Activated CD8-positive, alpha-beta T cell treated with anti-CD3 and anti-CD28 coated beads for 36 hours (primary cell): ENCODE data around the gene FAM83B. TPM values are rescaled to one million over a fixed set of nuclear protein-coding genes. Genes with fewer than 3 reads are reported as not detected.

ENCODE experiments used
- ATAC-seq: fragments of 200-7000 bp; cut with Tn5 transposase; one replicate; pipeline ENCODE4 v1.10.0; 2021; ENCODE audit warnings: mild to moderate bottlenecking, moderate library complexity
- CTCF ChIA-PET: fragments of 350-600 bp; sonication (Branson Sonifier 250); formaldehyde crosslinking; loops from one replicate; lab custom pipeline; 2021; ENCODE audit warnings: antibody characterized with exemption; lab: Charles Lee
- POLR2A ChIA-PET: fragments of 350-600 bp; sonication (Branson Sonifier 250); formaldehyde crosslinking; loops from one replicate; lab custom pipeline; 2021; ENCODE audit warnings: antibody characterized with exemption; lab: Charles Lee
- DNase-seq: peaks from one replicate; pipeline ENCODE4 v3.0.0-alpha.2; 2020
- H3K27ac Mint-ChIP-seq: one replicate; pipeline ENCODE4 v1.8.0; 2021; ENCODE audit warnings: mild to moderate bottlenecking, mixed read lengths
- H3K27me3 Mint-ChIP-seq: one replicate; pipeline ENCODE4 v1.8.0; 2021; ENCODE audit warnings: mixed read lengths
- H3K36me3 Mint-ChIP-seq: one replicate; pipeline ENCODE4 v1.8.0; 2021; ENCODE audit warnings: low read depth, mixed read lengths
- H3K4me1 Mint-ChIP-seq: one replicate; pipeline ENCODE4 v1.8.0; 2021; ENCODE audit warnings: low read depth, mixed read lengths
- H3K4me3 Mint-ChIP-seq: one replicate; pipeline ENCODE4 v1.8.0; 2021; ENCODE audit warnings: mild to moderate bottlenecking, moderate library complexity, mixed read lengths
- H3K9me3 Mint-ChIP-seq: one replicate; pipeline ENCODE4 v1.8.0; 2021; ENCODE audit warnings: mixed read lengths
- CTCF ChIP-seq: fragments of 200-600 bp; IDR thresholded peaks from one replicate; pipeline ENCODE4 v1.8.0; 2022; ENCODE audit warnings: antibody characterized with exemption, mild to moderate bottlenecking
- intact Hi-C: fragments of 100-400 bp; cut with micrococcal nuclease; formaldehyde crosslinking; loops from one replicate; pipeline ENCODE4 v1.10.0; 2022
- total RNA-seq, 2 experiments: library from RNA; stranded (reverse); gene quantifications; one replicate each; pipeline ENCODE4 v1.2.3, GENCODE V29; 2021

The FAM83B gene
- total RNA-seq, 2 experiments from 2014 or later: not detected

DNA sequence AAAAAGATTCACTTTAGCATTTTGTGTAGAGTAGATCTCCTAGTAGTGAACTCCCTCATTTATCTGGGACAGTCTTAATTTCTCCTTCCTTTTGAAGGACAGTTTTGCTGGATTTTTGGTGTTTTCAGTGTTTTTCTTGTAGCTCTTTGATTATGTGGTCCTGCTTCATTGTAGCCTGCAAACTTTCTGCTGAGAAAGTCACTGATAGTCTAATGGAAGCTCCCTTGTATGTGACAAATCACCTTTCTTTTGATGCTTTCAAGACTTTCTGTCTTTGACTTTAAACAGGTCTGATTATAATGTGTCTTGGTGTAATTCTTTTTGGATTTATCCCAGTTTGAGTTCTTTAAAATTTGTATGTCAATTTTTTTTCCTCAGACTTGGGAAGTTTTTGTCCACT lies 86.1 kb downstream of the FAM83B start:
- ChIA-PET POLR2A (no interaction called here), CTCF (interaction anchor here (0.7 kb wide), 1 partner anchor 9 kb away, joined by 3 read pairs; no protein-coding TSS in a partner anchor)

GRCh38 chr6:54935739-54936138 lies 89.2 kb downstream of the FAM83B start:
- TF ChIP-seq CTCF: no peak
- H3K27ac Mint-ChIP-seq: no peak overlapping the region

More for the DNA sequence above, 86.1 kb downstream of the FAM83B start:
- peaks cover 14% of the 10 kb centered on the region for H3K9me3 Mint-ChIP-seq
- no peaks in the 10 kb centered on the region for H3K36me3 Mint-ChIP-seq
- ATAC-seq (no peak), DNase-seq (no peak)
- TF ChIP-seq CTCF: no peak
- H3K4me1 Mint-ChIP-seq: no peaks in the 10 kb centered on the region
- H3K27me3 Mint-ChIP-seq: no peaks in the 10 kb centered on the region
- no peak overlapping the region for H3K27ac Mint-ChIP-seq
- intact Hi-C loops: no loop called here
- H3K4me3 Mint-ChIP-seq: no peak overlapping the region

DNA sequence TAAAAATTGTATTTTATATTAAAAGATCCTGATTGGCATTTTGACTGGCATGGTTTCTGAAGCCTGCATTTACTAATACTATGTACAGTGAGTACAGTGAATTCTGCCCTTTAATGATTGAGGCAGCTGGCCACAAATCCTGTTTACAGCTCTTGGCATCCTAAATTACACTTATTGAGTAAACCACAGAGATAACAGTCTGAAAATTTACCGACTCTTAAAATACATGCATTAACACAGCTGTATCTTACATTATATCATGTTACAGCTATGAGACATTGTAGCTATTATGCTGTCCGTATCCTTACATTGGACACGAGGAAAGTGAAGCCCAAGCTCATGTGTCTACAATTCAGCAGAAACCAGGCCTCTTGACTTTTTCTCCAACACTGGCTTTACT lies 90.8 kb downstream of the FAM83B start:
- Mint-ChIP-seq H3K4me1 (no peaks in the 10 kb centered on the region), H3K4me3 (no peak overlapping the region), H3K27ac (no peak overlapping the region), H3K36me3 (no peaks in the 10 kb centered on the region), H3K27me3 (no peaks in the 10 kb centered on the region), H3K9me3 (peaks cover 14% of the 10 kb centered on the region)
- no peak for ATAC-seq
- ChIA-PET CTCF (no interaction called here), POLR2A (no interaction called here)
- TF ChIP-seq CTCF: no peak
- DNase-seq: no peak
- intact Hi-C loops: no loop called here

More at GRCh38 chr6:54935739-54936138, 89.2 kb downstream of the FAM83B start:
- DNase-seq (no peak), ATAC-seq (no peak)
- Mint-ChIP-seq H3K36me3 (no peaks in the 10 kb centered on the region), H3K4me1 (no peaks in the 10 kb centered on the region), H3K9me3 (peaks cover 17% of the 10 kb centered on the region), H3K4me3 (no peak overlapping the region), H3K27me3 (no peaks in the 10 kb centered on the region)
- ChIA-PET CTCF (no interaction called here), POLR2A (no interaction called here)
- intact Hi-C loops: no loop called here

GRCh38 chr6:54957698-54958097 lies 111.1 kb downstream of the FAM83B start:
- CTCF ChIA-PET: no interaction called here
- DNase-seq: no peak
- no peak for TF ChIP-seq CTCF
- Mint-ChIP-seq H3K9me3 (no peaks in the 10 kb centered on the region), H3K4me1 (no peaks in the 10 kb centered on the region), H3K36me3 (no peaks in the 10 kb centered on the region), H3K27ac (no peak overlapping the region), H3K27me3 (no peaks in the 10 kb centered on the region), H3K4me3 (no peak overlapping the region)
- intact Hi-C loops: no loop called here
- no peak for ATAC-seq
- POLR2A ChIA-PET: no interaction called here

DNA sequence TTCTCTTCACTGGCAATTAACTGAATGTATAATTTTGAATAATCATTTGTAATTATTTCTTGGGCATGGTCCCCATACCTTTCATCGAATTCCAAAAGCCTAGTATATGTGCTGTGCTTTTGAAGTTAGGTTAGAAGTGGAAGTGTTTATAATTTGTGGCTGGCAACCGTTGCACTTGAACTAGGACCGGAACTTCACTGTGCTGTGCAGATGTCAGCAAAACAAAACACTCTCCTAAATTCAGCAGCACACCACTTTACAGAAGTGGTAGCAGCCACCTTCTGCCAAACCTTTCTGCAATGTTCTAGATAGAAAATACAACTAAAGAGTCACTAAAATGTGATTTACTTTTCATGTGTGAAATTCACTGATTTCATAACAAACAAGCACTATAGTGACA lies 111.9 kb downstream of the FAM83B start:
- POLR2A ChIA-PET: no interaction called here
- no peak for DNase-seq
- Mint-ChIP-seq H3K36me3 (no peaks in the 10 kb centered on the region), H3K27me3 (no peaks in the 10 kb centered on the region), H3K4me3 (no peak overlapping the region), H3K27ac (no peak overlapping the region), H3K9me3 (no peaks in the 10 kb centered on the region), H3K4me1 (no peaks in the 10 kb centered on the region)
- TF ChIP-seq CTCF: no peak
- intact Hi-C loops: no loop called here
- CTCF ChIA-PET: no interaction called here
- no peak for ATAC-seq
